Rectal smooth muscle tissue (tissue), 1 donor: Measurements from ENCODE around the gene ZFP3.
"Not testable (repeated sequence)": the region's sequence is repeated elsewhere in the genome, so short reads cannot be mapped to it uniquely, and the experiment has no call there.

ENCODE experiments used
- H3K27ac ChIP-seq: one replicate; pipeline ENCODE4 v1.7.0; 2013; ENCODE audit warnings: low read depth, low read length, inconsistent platforms
- H3K27me3 ChIP-seq: one replicate; pipeline ENCODE4 v1.7.0; 2013; ENCODE audit warnings: low read length; ENCODE audit not compliant: control insufficient read depth, insufficient read depth
- H3K36me3 ChIP-seq: one replicate; pipeline ENCODE4 v1.7.0; 2013; ENCODE audit warnings: low read length; ENCODE audit not compliant: control insufficient read depth, insufficient read depth
- H3K4me1 ChIP-seq: one replicate; pipeline ENCODE4 v1.7.0; 2013; ENCODE audit warnings: low read length; ENCODE audit not compliant: control insufficient read depth, insufficient read depth
- H3K4me3 ChIP-seq: one replicate; pipeline ENCODE4 v1.7.0; 2013; ENCODE audit warnings: low read length
- H3K9ac ChIP-seq: one replicate; pipeline ENCODE4 v1.7.0; 2013; ENCODE audit warnings: low read length

ZFP3 gene

DNA sequence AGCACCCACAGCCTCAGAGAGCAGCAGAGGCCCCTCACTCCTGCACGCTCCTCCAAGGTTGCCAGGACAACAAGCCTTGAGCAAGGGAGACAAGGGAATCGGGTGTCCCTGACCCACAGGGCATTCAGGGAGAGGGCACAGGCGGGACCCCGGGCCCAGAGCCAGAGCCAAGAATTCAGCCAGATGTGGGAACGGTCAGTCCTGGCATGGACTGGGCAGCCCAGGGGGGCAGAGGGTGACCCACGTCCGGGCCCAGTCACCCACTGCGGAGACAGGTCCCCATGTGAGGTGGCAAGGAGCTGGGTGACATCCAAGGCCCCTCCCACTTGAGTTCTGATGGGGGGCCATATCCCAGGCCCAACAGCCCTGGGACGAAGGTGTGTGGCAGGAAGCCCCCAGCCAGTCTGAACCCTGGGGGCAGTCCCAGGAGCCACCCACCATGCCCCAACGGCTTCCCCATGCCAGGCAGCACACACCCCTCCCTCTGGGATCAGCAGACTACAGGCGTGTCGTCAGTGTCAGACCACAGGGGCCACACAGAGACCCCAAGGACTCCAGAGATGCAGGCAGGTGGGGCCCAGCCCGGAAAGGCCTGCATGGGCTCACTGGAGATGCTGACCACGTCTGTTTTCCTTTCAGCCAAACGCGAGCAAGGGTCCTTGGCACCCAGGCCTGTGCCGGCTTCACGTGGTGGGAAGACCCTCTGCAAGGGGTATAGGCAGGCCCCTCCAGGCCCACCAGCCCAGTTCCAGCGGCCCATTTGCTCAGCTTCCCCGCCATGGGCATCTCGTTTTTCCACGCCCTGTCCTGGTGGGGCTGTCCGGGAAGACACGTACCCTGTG, 60.6 kb downstream of the ZFP3 start:
- Histone ChIP-seq H3K9ac (no peak overlapping the region), H3K4me1 (no peaks in the 10 kb centered on the region), H3K36me3 (no peaks in the 10 kb centered on the region), H3K4me3 (no peak overlapping the region), H3K27me3 (no peaks in the 10 kb centered on the region), H3K27ac (no peak overlapping the region)

- Histone ChIP-seq H3K9ac (no peak overlapping the region), H3K27me3 (no peaks in the 10 kb centered on the region), H3K36me3 (no peaks in the 10 kb centered on the region), H3K4me3 (no peak overlapping the region), H3K4me1 (no peaks in the 10 kb centered on the region), H3K27ac (no peak overlapping the region)
Observed at GRCh38 chr17:5139458-5139732, 61.1 kb downstream of the ZFP3 start.

DNA sequence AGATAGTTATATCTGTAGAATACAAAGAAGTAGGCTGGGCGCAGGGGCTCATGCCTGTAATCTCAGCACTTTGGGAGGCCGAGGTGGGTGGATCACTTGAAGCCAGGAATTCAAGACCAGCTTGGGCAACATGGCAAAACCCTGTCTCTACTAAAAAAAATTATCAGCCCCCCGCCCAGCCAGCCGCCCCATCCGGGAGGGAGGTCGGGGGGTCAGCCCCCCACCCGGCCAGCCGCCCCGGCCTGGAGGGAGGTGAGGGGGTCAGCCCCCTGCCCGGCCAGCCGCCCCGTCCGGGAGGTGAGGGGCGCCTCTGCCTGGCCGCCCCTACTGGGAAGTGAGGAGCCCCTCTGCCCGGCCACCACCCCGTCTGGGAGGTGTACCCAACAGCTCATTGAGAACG, 64.6 kb downstream of the ZFP3 start:
- not testable (repeated sequence) for H3K36me3 ChIP-seq, H3K27ac ChIP-seq, H3K4me1 ChIP-seq, H3K9ac ChIP-seq, H3K4me3 ChIP-seq, H3K27me3 ChIP-seq
